H1 (cell line): ENCODE measurements around the gene GALNT5. TPM values are rescaled to one million over a fixed set of nuclear protein-coding genes. Genes with fewer than 3 reads are reported as not detected.

Experiments
- CTCF ChIA-PET: fragments of 300-600 bp; sonication (Branson Sonifier 250); formaldehyde crosslinking; loops from one replicate; lab custom pipeline; 2021; ENCODE audit not compliant: partially characterized antibody; lab: Charles Lee
- POLR2A ChIA-PET: fragments of 300-600 bp; sonication (Branson Sonifier 250); formaldehyde crosslinking; loops from one replicate; lab custom pipeline; 2021; ENCODE audit warnings: inconsistent platforms; ENCODE audit not compliant: partially characterized antibody; lab: Charles Lee
- DNase-seq, 2 experiments: peaks; one replicate each; pipeline versions ENCODE4 v3.0.0 to v3.0.0-alpha.2; 2010 to 2022; ENCODE audit warnings: low spot score in 2 of 2, low read depth in 1 of 2, mixed read lengths in 1 of 2
- FAIRE-seq: peaks from 2 replicates; lab custom pipeline; 2011; peaks lifted over from hg19 to GRCh38; lab: Jason Lieb, UNC
- H2AFZ ChIP-seq: 2 replicates; pipeline ENCODE4 v1.8.1; 2012; ENCODE audit warnings: low read length, inconsistent platforms
- H2AK5ac ChIP-seq: 2 replicates; pipeline ENCODE4 v1.6.1; 2013; ENCODE audit warnings: low read depth, low read length
- H2BK120ac ChIP-seq: replicated peaks from 2 replicates; pipeline ENCODE3; 2013; ENCODE audit warnings: low read depth, low read length, inconsistent platforms
- H2BK12ac ChIP-seq: 2 replicates; pipeline ENCODE4 v1.6.1; 2013; ENCODE audit warnings: low read depth, low read length
- H2BK15ac ChIP-seq: 2 replicates; pipeline ENCODE4 v1.6.1; 2013; ENCODE audit warnings: low read length
- H2BK20ac ChIP-seq: 2 replicates; pipeline ENCODE4 v1.6.1; 2013; ENCODE audit warnings: low read length
- H2BK5ac ChIP-seq: 2 replicates; pipeline ENCODE4 v1.6.1; 2013; ENCODE audit warnings: low read depth, low read length
- H3K14ac ChIP-seq: 2 replicates; pipeline ENCODE4 v1.6.1; 2013; ENCODE audit warnings: inconsistent platforms; ENCODE audit not compliant: insufficient read length
- H3K18ac ChIP-seq: 2 replicates; pipeline ENCODE4 v1.6.1; 2013; ENCODE audit warnings: low read length; ENCODE audit errors: extremely low read depth
- H3K23ac ChIP-seq: 2 replicates; pipeline ENCODE4 v1.6.1; 2013; ENCODE audit warnings: inconsistent platforms; ENCODE audit not compliant: insufficient read length
- H3K23me2 ChIP-seq: 2 replicates; pipeline ENCODE4 v1.6.1; 2013; ENCODE audit warnings: low read depth, low read length
- H3K27ac ChIP-seq: 2 replicates; pipeline ENCODE4 v1.6.1; 2011; ENCODE audit warnings: low read depth, low read length, inconsistent platforms
- H3K27me3 ChIP-seq, 4 experiments: replicated peaks in 1 of 4; 1 replicate in 1 of 4; 2 replicates in 3 of 4; pipeline versions ENCODE4 v1.6.1 to v1.8.1; 2011 to 2013; ENCODE audit warnings: low read length in 3 of 4, mild to moderate bottlenecking in 3 of 4, inconsistent platforms in 2 of 4, mixed read lengths in 2 of 4, moderate library complexity in 1 of 4; ENCODE audit not compliant: control insufficient read depth in 3 of 4, insufficient read depth in 3 of 4; ENCODE audit errors: extremely low read depth in 1 of 4
- H3K36me3 ChIP-seq, 4 experiments: 2 replicates each; pipeline versions ENCODE4 v1.6.1 to v1.8.1; 2011 to 2013; ENCODE audit warnings: mild to moderate bottlenecking in 4 of 4, low read length in 3 of 4, moderate library complexity in 2 of 4, control low read depth in 1 of 4, inconsistent platforms in 1 of 4; ENCODE audit not compliant: insufficient read depth in 4 of 4, control insufficient read depth in 2 of 4
- H3K4ac ChIP-seq: replicated peaks from 2 replicates; pipeline ENCODE3; 2013; ENCODE audit warnings: low read length, low read depth, mixed read lengths, inconsistent platforms; ENCODE audit not compliant: insufficient read length
- H3K4me1 ChIP-seq, 4 experiments: replicated peaks in 1 of 4; 1 replicate in 1 of 4; 2 replicates in 3 of 4; pipeline versions ENCODE4 v1.6.1 to v1.8.1; 2011 to 2013; ENCODE audit warnings: low read length in 3 of 4, inconsistent platforms in 2 of 4, mixed read lengths in 1 of 4; ENCODE audit not compliant: insufficient read depth in 4 of 4, control insufficient read depth in 3 of 4
- H3K4me2 ChIP-seq, 2 experiments: 2 replicates each; pipeline versions ENCODE4 v1.6.1 to v1.8.1; 2011 to 2013; ENCODE audit warnings: low read depth in 2 of 2, low read length in 2 of 2, control low read depth in 1 of 2, inconsistent platforms in 1 of 2, mild to moderate bottlenecking in 1 of 2; ENCODE audit not compliant: insufficient read depth in 1 of 2
- H3K4me3 ChIP-seq, 4 experiments: fragments of 200-600, 300-600 bp in 1 of 4; sonication (generic), shearing (Covaris generic), sonication (Bioruptor Twin) in 1 of 4; 2 replicates each; pipeline versions ENCODE4 v1.5.1 to v1.8.1; 2011 to 2016; ENCODE audit warnings: low read length in 4 of 4, low read depth in 3 of 4, control low read depth in 2 of 4, inconsistent platforms in 2 of 4, mild to moderate bottlenecking in 2 of 4, mixed read lengths in 1 of 4, moderate library complexity in 1 of 4; ENCODE audit not compliant: insufficient read depth in 2 of 4; ENCODE audit errors: extremely low read depth in 1 of 4
- H3K56ac ChIP-seq: replicated peaks from 2 replicates; pipeline ENCODE3; 2013; ENCODE audit warnings: low read depth, mild to moderate bottlenecking, mixed read lengths, low read length, inconsistent platforms; ENCODE audit not compliant: insufficient read length
- H3K79me1 ChIP-seq: 2 replicates; pipeline ENCODE4 v1.6.1; 2013; ENCODE audit warnings: low read depth, low read length, control low read depth
- H3K79me2 ChIP-seq, 2 experiments: 2 replicates each; pipeline versions ENCODE4 v1.6.1 to v1.8.1; 2012 to 2013; ENCODE audit warnings: low read length in 2 of 2, mild to moderate bottlenecking in 2 of 2, inconsistent platforms in 1 of 2; ENCODE audit not compliant: insufficient read depth in 2 of 2, control insufficient read depth in 1 of 2
- H3K9ac ChIP-seq, 4 experiments: replicated peaks in 1 of 4; 1 replicate in 1 of 4; 2 replicates in 3 of 4; pipeline versions ENCODE4 v1.6.1 to v1.8.1; 2011 to 2013; ENCODE audit warnings: low read depth in 3 of 4, low read length in 3 of 4, control low read depth in 2 of 4, mild to moderate bottlenecking in 2 of 4, moderate library complexity in 2 of 4, inconsistent platforms in 1 of 4; ENCODE audit errors: extremely low read depth in 1 of 4
- H3K9me3 ChIP-seq, 2 experiments: 2 replicates each; pipeline versions ENCODE4 v1.6.1 to v1.8.1; 2012 to 2013; ENCODE audit warnings: mild to moderate bottlenecking in 2 of 2, moderate library complexity in 2 of 2, control low read depth in 1 of 2, inconsistent platforms in 1 of 2, low read depth in 1 of 2, low read length in 1 of 2, mixed read lengths in 1 of 2; ENCODE audit not compliant: insufficient read depth in 2 of 2
- H4K20me1 ChIP-seq, 2 experiments: replicated peaks in 1 of 2; 2 replicates each; pipeline versions ENCODE3 to v1.8.1; 2011 to 2013; ENCODE audit warnings: inconsistent platforms in 2 of 2, low read length in 2 of 2, mild to moderate bottlenecking in 1 of 2; ENCODE audit not compliant: insufficient read depth in 2 of 2, control insufficient read depth in 1 of 2
- H4K5ac ChIP-seq: 2 replicates; pipeline ENCODE4 v1.6.1; 2013; ENCODE audit warnings: low read length, low read depth, mixed read lengths, inconsistent platforms; ENCODE audit not compliant: insufficient read length
- H4K8ac ChIP-seq: 2 replicates; pipeline ENCODE4 v1.8.0; 2013; ENCODE audit warnings: mild to moderate bottlenecking, moderate library complexity, low read length, inconsistent platforms; ENCODE audit not compliant: insufficient read depth; ENCODE audit errors: extremely low read depth
- H4K91ac ChIP-seq: replicated peaks from 2 replicates; pipeline ENCODE3; 2013; ENCODE audit warnings: low read length, mixed read lengths, inconsistent platforms; ENCODE audit not compliant: insufficient read length
- BACH1 ChIP-seq: IDR thresholded peaks from 2 replicates; pipeline ENCODE4 v1.6.1; 2012; ENCODE audit warnings: low read length, improper control_type of control experiment
- SP2 ChIP-seq: IDR thresholded peaks from 2 replicates; pipeline ENCODE4 v1.6.1; 2012; ENCODE audit warnings: mild to moderate bottlenecking, low read length, inconsistent platforms
- WGBS, 2 experiments: shearing (Covaris generic) in 1 of 2; methylation state at CpG; one replicate each; pipeline versions ENCODE4 v1.1.6 to v1.1.7; 2013 to 2015; ENCODE audit warnings: low lambda C conversion rate in 2 of 2, mixed read lengths in 2 of 2, inconsistent platforms in 1 of 2, low coverage in 1 of 2, missing lambda C conversion rate in 1 of 2; ENCODE audit not compliant: insufficient replicate concordance in 2 of 2, insufficient coverage in 1 of 2, insufficient read length in 1 of 2; ENCODE audit errors: extremely low coverage in 1 of 2, missing lambda C conversion rate in 1 of 2; 5-methylcytosine and 5-hydroxymethylcytosine counted together
- polyA plus RNA-seq, 7 experiments: library from polyadenylated mRNA; depleted of rRNA in 3 of 7; stranded (reverse) in 5 of 7; unstranded in 2 of 7; fragments of >200 nt in 5 of 7; fragments of 200-250 nt in 2 of 7; gene quantifications; 1 replicate in 5 of 7; 2 replicates in 1 of 7; 4 replicates in 1 of 7; pipeline versions ENCODE4 v1.2.1 to v1.2.3, GENCODE V29; 2011 to 2013; ENCODE audit warnings: missing spikeins in 2 of 7, mixed read lengths in 2 of 7
- total RNA-seq: library from RNA; stranded (reverse); fragmentation: NEBNext Ultra II Directional; extraction: Animal tissue kit (Norgen Biotek cat#: 25700); gene quantifications from 2 replicates; pipeline ENCODE4 v1.2.1, GENCODE V29; 2021

GALNT5 gene
- total and polyA plus RNA-seq, 2 of the 8 experiments (the other 6 are each of a cell fraction or from before 2014, with no cell fraction given), result 0.02 to 0.06 TPM

- H2BK5ac ChIP-seq, result no peak overlapping the region
- no peaks in the 10 kb centered on the region for H3K9me3 ChIP-seq
- no peak overlapping the region for H4K8ac ChIP-seq
- no peak overlapping the region for H2AK5ac ChIP-seq
- H3K56ac ChIP-seq, result no peak overlapping the region
- DNase-seq (no peak), FAIRE-seq (no peak)
- no peak overlapping the region; a peak in 1 of 4 replicates for H3K4me2 ChIP-seq
- POLR2A ChIA-PET, result no interaction called here
- no peaks in the 10 kb centered on the region for H3K79me2 ChIP-seq
- no peak overlapping the region for H3K14ac ChIP-seq
- no peak overlapping the region for H3K18ac ChIP-seq
- H3K4ac ChIP-seq, result no peak overlapping the region
- peaks cover 0 to 7% (median 3%) of the 10 kb centered on the region in 4 experiments; a peak in 5 of 7 replicates for H3K4me1 ChIP-seq
- peaks cover 6% of the 10 kb centered on the region for H3K23me2 ChIP-seq
- WGBS, 2 experiments, result 88% methylated on average over 3 of the region's 3 CpGs; no CpG with 5 or more reads in 1 of the 2 experiments
- H4K5ac ChIP-seq, result no peak overlapping the region
- no peak overlapping the region for H2BK120ac ChIP-seq
- no peaks in the 10 kb centered on the region for H3K36me3 ChIP-seq
- H3K4me3 ChIP-seq, result no peak overlapping the region
- H4K91ac ChIP-seq, result no peak overlapping the region
- H3K27me3 ChIP-seq, result no peaks in the 10 kb centered on the region; a peak in 1 of 7 replicates
- H2BK20ac ChIP-seq, result no peak overlapping the region
- no peaks in the 10 kb centered on the region for H3K79me1 ChIP-seq
- no peak overlapping the region for H2BK15ac ChIP-seq
- CTCF ChIA-PET, result no interaction called here
- no peak overlapping the region for H2AFZ ChIP-seq
- TF ChIP-seq BACH1 (no peak), SP2 (no peak)
- TF ChIP-seq, all 59 proteins: peak for 0
- Histone ChIP-seq H3K27ac (no peak overlapping the region), H2BK12ac (no peak overlapping the region), H3K23ac (no peak overlapping the region), H4K20me1 (no peaks in the 10 kb centered on the region), H3K9ac (no peak overlapping the region)
These were observed 879 bp upstream of the GALNT5 start for GRCh38 chr2:157256626-157257025.
